NCI-H146 (cell line): Measurements from ENCODE around the gene INAVA.

Experiments
- DNase-seq: peaks from one replicate; lab custom pipeline; 2025; lab: John Stamatoyannopoulos, UW

The INAVA gene

GRCh38 chr1:200875416-200875815 lies 19.3 kb upstream of the INAVA start:
- DNase-seq: no peak

GRCh38 chr1:200877010-200877409 lies 17.7 kb upstream of the INAVA start:
- no peak for DNase-seq

- no peak for DNase-seq
These were observed 16.7 kb upstream of the INAVA start for GRCh38 chr1:200877839-200878551.

DNA sequence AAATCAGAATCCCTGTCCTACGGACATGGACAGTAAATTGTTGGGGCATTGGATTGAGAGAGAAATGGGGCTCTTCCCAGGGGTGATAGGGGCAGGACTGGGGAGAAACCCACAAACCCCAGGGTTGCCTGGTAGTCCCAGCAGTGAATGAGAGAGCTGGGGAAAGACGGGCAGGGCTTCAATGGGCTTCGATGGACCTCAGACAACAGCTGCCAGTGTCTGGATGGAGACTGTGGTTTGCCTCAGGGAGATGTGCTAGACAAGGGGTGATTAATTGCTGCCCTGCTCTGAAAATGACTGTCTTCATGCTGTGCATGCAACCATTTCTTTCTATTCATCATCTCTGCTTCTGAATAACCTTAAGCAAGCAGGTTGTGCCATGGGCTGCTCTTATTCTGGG lies 14.5 kb upstream of the INAVA start:
- DNase-seq: peak; percentile 79

DNA sequence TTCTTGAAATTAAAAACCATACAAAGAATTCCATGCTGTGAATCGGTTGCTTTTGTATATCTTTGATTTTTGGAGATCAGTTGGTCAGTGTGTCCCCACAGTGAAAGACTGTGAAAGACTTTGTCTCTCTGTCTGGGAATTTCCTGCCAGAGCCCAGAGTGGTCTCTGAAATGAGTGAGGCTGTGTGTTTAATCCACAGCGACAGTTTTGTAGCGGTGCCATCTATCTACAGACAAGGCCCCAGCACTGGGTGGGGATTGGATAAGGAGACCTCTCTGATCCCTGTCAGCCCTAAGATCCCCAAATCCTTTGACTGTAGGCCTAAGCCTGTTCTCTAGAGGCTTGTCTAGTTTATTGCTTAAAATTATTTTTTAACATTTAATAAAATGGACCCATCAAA lies 11.6 kb upstream of the INAVA start:
- no peak for DNase-seq

GRCh38 chr1:200885623-200886402 lies 8.9 kb upstream of the INAVA start:
- DNase-seq: no peak

GRCh38 chr1:200886594-200886993 lies 8.1 kb upstream of the INAVA start:
- no peak for DNase-seq

- DNase-seq: no peak
These were observed 7.7 kb upstream of the INAVA start for GRCh38 chr1:200887036-200887435.

GRCh38 chr1:200887772-200888348 lies 6.8 kb upstream of the INAVA start:
- DNase-seq: no peak

- DNase-seq: no peak
These were observed 6.3 kb upstream of the INAVA start for GRCh38 chr1:200888349-200888838.

GRCh38 chr1:200889571-200889970 lies 5.1 kb upstream of the INAVA start:
- DNase-seq: no peak

DNA sequence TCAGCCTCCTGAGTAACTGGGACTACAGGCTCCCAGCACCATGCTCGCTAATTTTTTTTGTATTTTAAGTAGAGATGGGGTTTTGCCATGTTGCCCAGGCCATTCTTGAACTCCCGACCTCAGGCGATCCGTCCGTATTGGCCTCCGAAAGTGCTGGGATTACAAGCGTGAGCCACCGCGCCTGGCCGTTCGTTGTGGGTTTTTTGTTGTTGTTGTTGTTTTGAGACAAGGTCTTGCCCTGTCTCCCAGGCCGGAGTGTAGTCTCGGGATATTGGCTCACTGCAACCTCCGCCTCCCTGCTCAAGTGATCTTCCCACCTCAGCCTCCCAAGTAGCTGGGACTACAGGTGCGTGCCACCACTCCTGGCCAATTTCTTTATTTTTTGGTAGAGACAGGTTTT lies 4.7 kb upstream of the INAVA start:
- no peak for DNase-seq

DNA sequence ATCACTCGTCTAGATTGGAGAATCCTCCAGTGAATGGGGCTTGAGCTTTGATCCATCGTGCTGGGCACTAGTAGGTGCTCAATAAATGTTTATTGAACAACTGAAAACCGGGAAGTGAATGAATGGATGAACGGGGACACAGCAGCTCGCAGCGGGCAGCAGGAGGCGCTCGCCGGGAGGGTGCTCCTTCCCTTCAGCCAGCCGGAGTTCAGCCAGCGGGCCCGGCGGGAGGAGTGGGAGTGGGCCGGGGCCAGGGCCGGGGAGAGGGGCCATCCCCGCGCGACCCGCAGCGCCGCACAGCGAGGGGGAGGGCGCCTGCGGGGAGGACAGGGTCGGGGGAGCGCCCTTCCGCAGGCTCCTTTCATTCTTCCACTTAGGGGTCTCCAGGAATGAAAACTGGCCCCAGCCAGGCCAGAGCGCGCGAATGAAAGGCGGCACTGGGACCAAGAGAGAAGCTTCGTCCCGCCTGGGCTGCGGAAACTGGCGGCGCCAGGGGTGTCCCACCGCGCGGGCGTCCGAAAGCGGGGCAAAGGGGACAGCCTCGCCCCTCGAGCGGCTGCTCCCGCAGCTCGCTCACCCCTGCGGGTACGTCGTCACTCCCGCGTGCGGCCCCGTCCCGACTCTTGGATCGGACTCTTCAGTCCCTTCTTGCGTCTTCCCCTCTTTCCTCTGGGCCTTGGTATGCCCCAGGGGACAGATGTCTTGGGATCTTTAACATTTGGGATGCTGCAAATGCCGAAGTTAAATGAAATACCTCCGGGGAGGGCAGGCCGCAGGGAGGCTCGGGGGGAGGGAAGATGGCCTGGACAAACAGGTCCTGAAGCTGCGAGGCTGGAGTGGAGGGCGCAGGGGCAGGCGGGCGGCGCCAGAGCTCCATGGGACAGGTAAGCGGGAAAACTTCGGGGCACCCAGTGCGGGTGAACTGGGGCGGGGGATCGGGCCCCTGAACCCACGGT lies 3.6 kb upstream of the INAVA start:
- peak; percentile 53 for DNase-seq

DNA sequence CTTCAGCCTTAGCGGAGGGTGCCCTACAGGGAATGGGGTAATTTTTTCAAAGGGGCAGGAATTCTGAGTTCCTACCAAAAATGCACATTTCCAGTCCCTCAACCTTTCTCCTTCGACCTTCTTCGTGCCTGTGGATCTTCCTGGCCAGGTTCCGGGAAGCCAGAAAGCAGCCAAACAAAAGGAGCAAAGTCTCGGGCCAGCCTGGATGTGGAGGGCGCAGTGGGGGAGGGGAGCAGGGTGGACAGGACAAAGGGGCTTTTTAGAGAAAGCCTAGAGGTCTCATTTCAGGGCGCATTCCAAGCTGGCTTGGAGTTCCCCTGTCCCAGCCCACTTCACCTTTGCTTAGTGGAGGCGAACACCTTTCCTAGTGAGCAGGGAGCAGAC lies 2.9 kb upstream of the INAVA start:
- DNase-seq: no peak

GRCh38 chr1:200892546-200892945 lies 2.2 kb upstream of the INAVA start:
- no peak for DNase-seq

DNA sequence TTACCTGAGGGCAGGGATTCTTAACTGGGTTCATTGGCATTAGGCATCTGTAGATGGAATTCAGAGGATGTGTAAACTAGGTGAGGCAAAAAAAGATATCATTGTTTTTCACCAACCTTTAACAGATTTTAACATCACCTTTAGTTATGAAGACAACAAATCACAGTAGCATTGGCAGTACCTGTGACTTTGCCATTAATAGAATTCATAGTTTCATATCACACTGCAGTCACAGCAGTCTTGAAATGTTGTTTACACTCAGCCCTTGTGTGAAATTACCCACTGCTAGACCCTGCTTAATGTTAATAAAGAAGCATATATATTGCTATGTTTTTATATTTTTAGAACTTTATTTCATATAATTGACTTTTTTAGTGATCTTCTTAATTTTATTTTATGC lies 1.7 kb upstream of the INAVA start:
- DNase-seq: no peak

DNA sequence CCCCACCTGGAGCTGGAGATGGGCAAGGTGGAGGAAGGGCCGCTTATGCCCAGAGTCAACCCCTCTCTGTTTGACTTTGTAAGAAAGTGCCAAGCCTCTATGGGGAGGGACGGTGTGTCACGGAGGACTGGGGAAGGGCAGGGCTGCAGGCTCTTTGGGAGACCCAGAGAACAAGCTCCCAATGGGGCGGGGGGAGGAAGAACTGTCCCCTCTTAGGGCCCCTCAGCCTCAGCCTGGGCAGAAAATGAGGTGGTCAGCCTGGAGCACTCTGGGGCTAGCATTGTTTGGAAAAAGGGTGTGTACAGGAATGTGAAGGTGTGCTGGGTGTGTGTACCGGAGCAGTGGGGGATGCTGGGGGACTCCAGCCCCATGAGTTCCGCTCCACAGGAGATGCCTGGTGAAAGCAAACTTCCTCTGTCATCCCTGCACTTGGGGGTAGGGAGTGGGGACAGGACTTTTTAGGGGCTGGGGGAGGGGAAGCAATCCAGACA lies 1.2 kb upstream of the INAVA start:
- DNase-seq: no peak

DNA sequence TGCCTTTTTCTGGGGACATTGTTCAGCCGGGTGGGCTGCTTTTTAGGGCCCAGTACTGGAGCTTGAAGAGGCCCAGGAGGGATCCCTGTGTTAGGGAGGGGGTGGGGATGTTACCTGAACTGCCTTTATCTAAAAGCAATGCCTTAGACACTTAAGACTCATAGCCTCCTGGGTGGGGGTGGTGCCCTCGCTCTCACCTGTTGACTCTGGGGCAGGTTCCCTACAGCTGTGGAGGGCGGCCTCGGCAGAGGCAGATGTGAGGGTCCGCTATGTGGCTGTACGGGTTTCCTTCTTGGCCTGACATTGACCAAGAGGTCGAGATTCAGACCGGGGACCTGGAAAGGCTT lies 716 bp downstream of the INAVA start:
- DNase-seq: no peak

- no peak for DNase-seq
These were observed 1.3 kb downstream of the INAVA start for GRCh38 chr1:200895801-200896530.

DNA sequence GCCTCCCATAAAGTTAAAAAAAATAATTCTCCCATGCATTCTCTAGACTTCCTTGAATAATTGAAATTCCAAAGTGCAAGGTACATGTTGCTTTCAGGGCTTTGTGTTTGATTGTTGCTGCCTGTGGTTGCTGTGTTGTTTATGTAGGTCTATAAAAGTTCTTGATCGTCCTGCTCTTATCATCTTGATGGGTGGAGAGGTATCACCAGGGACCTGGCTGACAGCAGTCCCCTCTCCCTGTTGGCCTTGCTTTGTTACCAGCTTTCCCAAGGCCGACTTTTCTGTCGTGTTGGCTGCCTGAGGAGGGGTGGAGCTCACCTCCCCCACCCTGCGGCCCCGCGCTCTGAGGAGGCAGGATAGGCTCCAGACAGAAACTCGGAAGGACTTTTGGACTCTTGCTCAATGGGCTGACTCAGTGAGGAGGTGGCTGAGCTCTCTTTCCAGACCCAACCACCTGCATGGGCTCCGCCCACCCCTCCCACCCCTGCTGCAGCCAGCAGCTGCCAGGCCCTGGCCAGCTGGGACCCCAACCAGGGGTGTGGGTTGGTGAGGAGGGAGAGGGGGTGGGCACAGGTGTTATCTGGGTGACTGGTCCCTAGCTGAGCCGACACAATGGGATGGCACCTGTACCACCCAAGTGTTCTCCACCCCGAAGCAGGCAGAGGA lies 2.0 kb downstream of the INAVA start:
- peak; percentile 34 for DNase-seq

GRCh38 chr1:200897259-200897658 lies 2.6 kb downstream of the INAVA start:
- DNase-seq: no peak
